HG02852 (cell line): ENCODE measurements around the gene NUDT3.

Experiments
- ATAC-seq: cut with Tn5 transposase; IDR thresholded peaks from one replicate; pipeline ENCODE4 v1.9.1; 2021; ENCODE audit warnings: mild to moderate bottlenecking, moderate library complexity; ENCODE audit not compliant: unreplicated experiment

The NUDT3 gene

GRCh38 chr6:34300332-34300751 lies 92.1 kb downstream of the NUDT3 start:
- ATAC-seq: no peak

- no peak for ATAC-seq
These were observed 93.5 kb downstream of the NUDT3 start for GRCh38 chr6:34298941-34299340.

- ATAC-seq: peak; percentile 72
These were observed 96.7 kb downstream of the NUDT3 start for GRCh38 chr6:34295721-34296120.

- ATAC-seq: no peak
These were observed 99.5 kb downstream of the NUDT3 start for GRCh38 chr6:34292954-34293353.

- ATAC-seq: no peak
These were observed 103.3 kb downstream of the NUDT3 start for GRCh38 chr6:34289137-34289536.

- no peak for ATAC-seq
These were observed 103.9 kb downstream of the NUDT3 start for GRCh38 chr6:34288581-34288980.

- ATAC-seq: no peak
These were observed 106.9 kb downstream of the NUDT3 start for GRCh38 chr6:34285448-34286164.

GRCh38 chr6:34284563-34285447 lies 107.7 kb downstream of the NUDT3 start:
- no peak for ATAC-seq

- no peak for ATAC-seq
These were observed 110.7 kb downstream of the NUDT3 start for GRCh38 chr6:34281702-34282334.

- ATAC-seq: no peak
These were observed 112.3 kb downstream of the NUDT3 start for GRCh38 chr6:34280216-34280615.

- ATAC-seq: no peak
These were observed 113.6 kb downstream of the NUDT3 start for GRCh38 chr6:34278833-34279232.

GRCh38 chr6:34277763-34278112 lies 114.7 kb downstream of the NUDT3 start:
- no peak for ATAC-seq

GRCh38 chr6:34276881-34277762 lies 115.3 kb downstream of the NUDT3 start:
- no peak for ATAC-seq

- no peak for ATAC-seq
These were observed 116.3 kb downstream of the NUDT3 start for GRCh38 chr6:34276191-34276590.

- ATAC-seq: no peak
These were observed 117.2 kb downstream of the NUDT3 start for GRCh38 chr6:34275128-34275804.

- no peak for ATAC-seq
These were observed 118.3 kb downstream of the NUDT3 start for GRCh38 chr6:34274129-34274528.

- no peak for ATAC-seq
These were observed 119.1 kb downstream of the NUDT3 start for GRCh38 chr6:34273242-34273805.

GRCh38 chr6:34272013-34272926 lies 120.2 kb downstream of the NUDT3 start:
- ATAC-seq: no peak
